Measurements from ENCODE around the gene GRIP1.

GRIP1 gene

GRCh38 chr12:66666481-66666880 lies 12.4 kb downstream of the GRIP1 start:
- Histone ChIP-seq H3K9me3 (ENCODE audit: control insufficient read depth, low read length) (no peaks in the 10 kb centered on the region), H3K36me3 (ENCODE audit: control insufficient read depth, insufficient read depth, low read length) (no peaks in the 10 kb centered on the region), H3K27ac (no peak overlapping the region), H3K4me3 (ENCODE audit: low read depth, low read length) (no peak overlapping the region), H2AFZ (no peak overlapping the region), H3K4me2 (ENCODE audit: low read length) (no peak overlapping the region), H3K4me1 (no peaks in the 10 kb centered on the region), H3K9ac (no peak overlapping the region), H3K27me3 (ENCODE audit: control insufficient read depth, insufficient read depth, low read length) (no peaks in the 10 kb centered on the region), H3K79me2 (peaks cover 3% of the 10 kb centered on the region)
- no peak for TF ChIP-seq CTCF (IDR thresholded peaks at IDR 0.05)

- Histone ChIP-seq H3K27ac (no peak overlapping the region), H3K4me1 (no peaks in the 10 kb centered on the region), H3K9me3 (ENCODE audit: control insufficient read depth, low read length) (no peaks in the 10 kb centered on the region), H3K4me3 (ENCODE audit: low read depth, low read length) (no peak overlapping the region), H3K36me3 (ENCODE audit: control insufficient read depth, insufficient read depth, low read length) (no peaks in the 10 kb centered on the region), H3K9ac (no peak overlapping the region), H3K27me3 (ENCODE audit: control insufficient read depth, insufficient read depth, low read length) (no peaks in the 10 kb centered on the region), H2AFZ (no peak overlapping the region), H3K4me2 (ENCODE audit: low read length) (no peak overlapping the region), H3K79me2 (peaks cover 3% of the 10 kb centered on the region)
- TF ChIP-seq CTCF (IDR thresholded peaks at IDR 0.05) = no peak
Measured at GRCh38 chr12:66665435-66665985, 13.4 kb downstream of the GRIP1 start.

- Histone ChIP-seq H3K9ac (no peak overlapping the region), H3K9me3 (ENCODE audit: control insufficient read depth, low read length) (no peaks in the 10 kb centered on the region), H3K4me2 (ENCODE audit: low read length) (no peak overlapping the region), H3K27me3 (ENCODE audit: control insufficient read depth, insufficient read depth, low read length) (no peaks in the 10 kb centered on the region), H3K79me2 (peaks cover 3% of the 10 kb centered on the region), H3K36me3 (ENCODE audit: control insufficient read depth, insufficient read depth, low read length) (no peaks in the 10 kb centered on the region), H3K27ac (no peak overlapping the region), H2AFZ (no peak overlapping the region), H3K4me3 (ENCODE audit: low read depth, low read length) (no peak overlapping the region), H3K4me1 (no peaks in the 10 kb centered on the region)
- TF ChIP-seq CTCF (IDR thresholded peaks at IDR 0.05) = no peak
Measured at GRCh38 chr12:66664076-66664475, 14.8 kb downstream of the GRIP1 start.

- no peak overlapping the region for H3K9ac ChIP-seq
- H3K79me2 ChIP-seq = peaks cover 3% of the 10 kb centered on the region
- H3K27me3 ChIP-seq (ENCODE audit: control insufficient read depth, insufficient read depth, low read length) = no peaks in the 10 kb centered on the region
- H2AFZ ChIP-seq = no peak overlapping the region
- no peaks in the 10 kb centered on the region for H3K9me3 ChIP-seq (ENCODE audit: control insufficient read depth, low read length)
- H3K4me3 ChIP-seq (ENCODE audit: low read depth, low read length) = no peak overlapping the region
- no peak overlapping the region for H3K4me2 ChIP-seq (ENCODE audit: low read length)
- H3K4me1 ChIP-seq = no peaks in the 10 kb centered on the region
- no peak overlapping the region for H3K27ac ChIP-seq
- no peak for TF ChIP-seq CTCF (IDR thresholded peaks at IDR 0.05)
- H3K36me3 ChIP-seq (ENCODE audit: control insufficient read depth, insufficient read depth, low read length) = no peaks in the 10 kb centered on the region
Measured at GRCh38 chr12:66663611-66664010, 15.3 kb downstream of the GRIP1 start.

GRCh38 chr12:66662729-66663128 lies 16.1 kb downstream of the GRIP1 start:
- no peak overlapping the region for H3K27ac ChIP-seq
- no peaks in the 10 kb centered on the region for H3K36me3 ChIP-seq (ENCODE audit: control insufficient read depth, insufficient read depth, low read length)
- H3K79me2 ChIP-seq = peaks cover 6% of the 10 kb centered on the region
- H3K4me2 ChIP-seq (ENCODE audit: low read length) = no peak overlapping the region
- no peak overlapping the region for H2AFZ ChIP-seq
- H3K9me3 ChIP-seq (ENCODE audit: control insufficient read depth, low read length) = no peaks in the 10 kb centered on the region
- no peaks in the 10 kb centered on the region for H3K27me3 ChIP-seq (ENCODE audit: control insufficient read depth, insufficient read depth, low read length)
- H3K4me1 ChIP-seq = no peaks in the 10 kb centered on the region
- H3K9ac ChIP-seq = no peak overlapping the region
- no peak for TF ChIP-seq CTCF (IDR thresholded peaks at IDR 0.05)
- H3K4me3 ChIP-seq (ENCODE audit: low read depth, low read length) = no peak overlapping the region

Data from parathyroid adenoma (tissue), 2 donors.